Glutamatergic neuron (in vitro differentiated cells): ENCODE results near the gene TMEM63A. TPM values are rescaled to one million over a fixed set of nuclear protein-coding genes. Genes with fewer than 3 reads are reported as not detected.

ENCODE experiments used
- DNase-seq: peaks from one replicate; pipeline ENCODE4 v3.0.0; 2022
- H3K27ac Mint-ChIP-seq: one replicate; pipeline ENCODE4 v1.8.0; 2020; ENCODE audit warnings: mild to moderate bottlenecking, mixed read lengths, inconsistent platforms; ENCODE audit not compliant: unreplicated experiment
- H3K27me3 Mint-ChIP-seq: one replicate; pipeline ENCODE4 v1.8.0; 2020; ENCODE audit warnings: mild to moderate bottlenecking, moderate library complexity, mixed read lengths, inconsistent platforms; ENCODE audit not compliant: unreplicated experiment
- H3K36me3 Mint-ChIP-seq: one replicate; pipeline ENCODE4 v1.8.0; 2020; ENCODE audit warnings: mild to moderate bottlenecking, mixed read lengths, inconsistent platforms; ENCODE audit not compliant: unreplicated experiment
- H3K4me1 Mint-ChIP-seq: one replicate; pipeline ENCODE4 v1.8.0; 2020; ENCODE audit warnings: mild to moderate bottlenecking, low read depth, mixed read lengths, inconsistent platforms; ENCODE audit not compliant: unreplicated experiment
- H3K4me3 Mint-ChIP-seq: one replicate; pipeline ENCODE4 v1.8.0; 2020; ENCODE audit warnings: mild to moderate bottlenecking, mixed read lengths, inconsistent platforms; ENCODE audit not compliant: unreplicated experiment
- H3K9me3 Mint-ChIP-seq: one replicate; pipeline ENCODE4 v1.8.0; 2020; ENCODE audit warnings: mild to moderate bottlenecking, moderate library complexity, mixed read lengths, inconsistent platforms; ENCODE audit not compliant: unreplicated experiment
- CTCF ChIP-seq: fragments of 200-600 bp; sonication (generic); IDR thresholded peaks from one replicate; pipeline ENCODE4 v1.5.0; 2021; ENCODE audit not compliant: partially characterized antibody, unreplicated experiment
- total RNA-seq: library from RNA; stranded (reverse); fragmentation: NEBNext Ultra II Directional; extraction: Animal tissue kit (Norgen Biotek cat#: 25700); gene quantifications from one replicate; pipeline ENCODE4 v1.2.1, GENCODE V29; 2021; ENCODE audit not compliant: unreplicated experiment

Gene TMEM63A
- total RNA-seq, 1 donor from 2014 or later: 1.1 TPM

- DNase-seq: no peak
- no peak for TF ChIP-seq CTCF
- no peaks in the 10 kb centered on the region for H3K9me3 Mint-ChIP-seq
- no peak overlapping the region for H3K4me3 Mint-ChIP-seq
- peaks cover 2% of the 10 kb centered on the region for H3K4me1 Mint-ChIP-seq
- peaks cover 2% of the 10 kb centered on the region for H3K27me3 Mint-ChIP-seq
- no peak overlapping the region for H3K27ac Mint-ChIP-seq
- no peaks in the 10 kb centered on the region for H3K36me3 Mint-ChIP-seq
These were observed 23.0 kb downstream of the TMEM63A start for GRCh38 chr1:225859151-225859550.

DNA sequence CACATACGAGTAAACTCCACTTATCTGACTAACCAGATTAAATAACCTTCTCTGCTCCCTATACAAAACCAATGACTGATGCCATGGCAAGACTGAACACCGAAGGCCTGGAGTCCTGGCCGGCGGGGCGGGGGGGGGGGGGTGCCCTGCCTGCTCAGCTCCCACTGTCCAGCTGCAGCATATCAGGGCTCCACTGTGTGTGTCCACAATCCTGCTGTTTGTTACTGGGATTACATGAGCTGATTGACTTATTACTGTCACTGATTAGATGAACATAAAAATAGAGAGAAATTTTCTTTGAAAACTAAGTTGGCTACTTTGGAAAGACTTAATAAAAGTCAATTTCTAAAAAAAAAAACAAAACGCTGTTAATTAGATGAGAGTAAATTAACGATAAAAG lies 24.9 kb downstream of the TMEM63A start:
- DNase-seq: no peak
- no peak for TF ChIP-seq CTCF
- Mint-ChIP-seq H3K27ac (no peak overlapping the region), H3K36me3 (no peaks in the 10 kb centered on the region), H3K9me3 (peaks cover 2% of the 10 kb centered on the region), H3K4me1 (peaks cover 7% of the 10 kb centered on the region), H3K4me3 (no peak overlapping the region), H3K27me3 (peaks cover 2% of the 10 kb centered on the region)

DNA sequence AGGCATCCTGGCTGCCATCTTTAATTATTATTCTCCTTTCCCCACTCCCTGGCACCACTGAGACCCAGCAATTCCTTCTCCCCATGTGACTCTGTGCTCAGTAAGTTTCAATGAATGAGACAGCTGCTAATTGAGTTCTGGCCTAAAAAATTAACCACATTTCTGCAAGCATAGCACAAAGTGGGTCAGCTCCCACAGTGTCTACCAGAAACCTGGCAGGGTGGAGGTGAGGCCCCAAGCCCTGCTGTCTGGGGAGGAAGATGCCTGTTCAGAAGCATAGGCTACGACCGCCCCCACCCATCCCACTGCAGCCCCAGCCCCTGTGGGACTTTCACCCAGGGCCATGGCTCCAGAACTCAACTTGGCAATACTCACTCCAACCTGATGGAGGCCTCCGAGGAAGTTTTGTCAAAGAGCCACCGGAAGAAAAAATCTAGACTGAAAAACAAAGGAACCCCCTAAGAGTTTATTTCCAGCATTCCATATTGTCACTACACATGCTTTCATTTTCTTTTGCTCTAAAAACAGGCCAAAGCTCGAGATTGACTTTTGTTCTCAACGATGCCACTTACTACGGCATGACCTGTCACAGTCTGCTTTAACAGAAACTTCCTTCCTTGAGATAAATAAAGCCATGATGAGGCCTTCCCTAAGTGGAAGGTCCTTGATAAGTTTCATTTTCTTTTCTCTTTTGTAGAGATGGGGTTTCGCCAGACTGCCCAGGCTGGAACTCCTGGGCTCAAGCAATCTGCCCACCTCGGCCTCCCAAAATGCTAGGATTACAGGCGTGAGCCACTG lies 26.5 kb downstream of the TMEM63A start:
- H3K4me3 Mint-ChIP-seq: no peak overlapping the region
- no peak for TF ChIP-seq CTCF

GRCh38 chr1:225853441-225853840 lies 28.7 kb downstream of the TMEM63A start:
- Mint-ChIP-seq H3K9me3 (peaks cover 2% of the 10 kb centered on the region), H3K4me1 (peaks cover 12% of the 10 kb centered on the region), H3K36me3 (peaks cover 10% of the 10 kb centered on the region), H3K4me3 (no peak overlapping the region), H3K27ac (no peak overlapping the region), H3K27me3 (peaks cover 9% of the 10 kb centered on the region)
- DNase-seq: no peak
- no peak for TF ChIP-seq CTCF

More for the DNA sequence above, 26.5 kb downstream of the TMEM63A start:
- Mint-ChIP-seq H3K27ac (no peak overlapping the region), H3K36me3 (no peaks in the 10 kb centered on the region), H3K9me3 (peaks cover 2% of the 10 kb centered on the region), H3K4me1 (peaks cover 7% of the 10 kb centered on the region), H3K27me3 (peaks cover 5% of the 10 kb centered on the region)
- no peak for DNase-seq

DNA sequence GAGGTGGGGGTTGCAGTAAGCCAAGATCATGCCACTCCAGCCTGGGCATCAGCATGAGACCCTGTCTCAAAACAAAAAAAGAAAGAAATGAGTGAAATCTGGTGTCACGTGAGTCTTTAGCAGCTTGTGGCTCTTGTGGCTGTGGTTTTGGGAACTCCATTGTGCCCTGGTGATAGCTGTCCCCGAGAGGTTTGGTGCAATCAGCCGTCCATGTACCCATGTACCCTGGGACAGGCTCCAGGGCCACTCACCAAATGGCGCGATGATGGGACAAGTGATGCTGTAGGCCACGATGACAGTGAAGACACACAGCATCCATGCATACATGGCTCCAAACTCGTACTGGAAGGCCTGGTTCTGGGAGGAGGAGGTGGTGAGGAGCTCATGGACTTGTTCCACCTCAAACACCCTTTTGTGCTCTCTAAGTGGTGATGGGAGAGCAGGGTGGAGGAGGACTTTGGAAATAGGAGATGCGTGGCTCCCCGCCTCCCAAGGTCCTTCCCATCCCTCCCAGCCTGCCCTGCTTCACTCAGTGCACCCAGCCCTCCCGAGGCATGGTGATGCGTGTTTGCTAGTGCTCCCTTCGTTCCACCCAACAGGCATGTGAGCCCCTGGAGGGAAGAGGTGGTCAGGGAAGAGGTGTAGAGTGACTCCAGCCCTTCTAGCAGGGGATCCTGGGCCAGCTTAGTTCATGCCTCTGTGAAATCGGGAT lies 29.6 kb downstream of the TMEM63A start:
- DNase-seq: no peak
- peaks cover 4% of the 10 kb centered on the region for H3K9me3 Mint-ChIP-seq
- no peak for TF ChIP-seq CTCF
- H3K4me1 Mint-ChIP-seq: peaks cover 19% of the 10 kb centered on the region
- peaks cover 10% of the 10 kb centered on the region for H3K36me3 Mint-ChIP-seq
- peaks cover 7% of the 10 kb centered on the region for H3K27me3 Mint-ChIP-seq
- no peak overlapping the region for H3K4me3 Mint-ChIP-seq
- no peak overlapping the region for H3K27ac Mint-ChIP-seq
